Smooth muscle cell (in vitro differentiated cells): ENCODE results near the gene OTULIN. TPM values are rescaled to one million over a fixed set of nuclear protein-coding genes. Genes with fewer than 3 reads are reported as not detected.
A peak's percentile ranks its signal among the peaks of the same experiment; 100 is the strongest.

ENCODE experiments used
- DNase-seq: peaks from one replicate; lab custom pipeline; 2025; ENCODE audit not compliant: unreplicated experiment; lab: John Stamatoyannopoulos, UW
- H2AFZ ChIP-seq: fragments of 200-600 bp; sonication (generic); 2 replicates; pipeline ENCODE4 v1.6.0; 2016; ENCODE audit warnings: antibody characterized with exemption, low read depth, mild to moderate bottlenecking
- H3F3A ChIP-seq: fragments of 200-600 bp; sonication (generic); 2 replicates; pipeline ENCODE4 v1.6.0; 2017; ENCODE audit warnings: antibody characterized with exemption, low read depth
- H3K27ac ChIP-seq: fragments of 200-600 bp; sonication (generic); 2 replicates; pipeline ENCODE4 v1.5.1; 2016; ENCODE audit warnings: low read depth, mild to moderate bottlenecking
- H3K27me3 ChIP-seq: fragments of 200-600 bp; sonication (generic); 2 replicates; pipeline ENCODE4 v1.6.1; 2016; ENCODE audit warnings: low read depth, mild to moderate bottlenecking
- H3K36me3 ChIP-seq: fragments of 200-600 bp; sonication (generic); 2 replicates; pipeline ENCODE4 v1.5.1; 2016; ENCODE audit warnings: low read depth
- H3K4me1 ChIP-seq: fragments of 200-600 bp; sonication (generic); 2 replicates; pipeline ENCODE4 v1.5.1; 2016; ENCODE audit warnings: low read depth
- H3K4me2 ChIP-seq: fragments of 200-600 bp; sonication (generic); 2 replicates; pipeline ENCODE4 v1.6.0; 2016; ENCODE audit warnings: mild to moderate bottlenecking
- H3K4me3 ChIP-seq: fragments of 200-600 bp; sonication (generic); 2 replicates; pipeline ENCODE4 v1.5.1; 2016; ENCODE audit warnings: mild to moderate bottlenecking
- H3K79me2 ChIP-seq: fragments of 200-600 bp; sonication (generic); 2 replicates; pipeline ENCODE4 v1.6.0; 2016; ENCODE audit warnings: low read depth, mild to moderate bottlenecking
- H3K9ac ChIP-seq: fragments of 200-600 bp; sonication (generic); 2 replicates; pipeline ENCODE4 v1.6.0; 2016; ENCODE audit warnings: low read depth
- H3K9me3 ChIP-seq: fragments of 200-600 bp; sonication (generic); replicated peaks from 2 replicates; pipeline ENCODE4 v1.5.1; 2016; ENCODE audit warnings: low read depth
- H4K20me1 ChIP-seq: fragments of 200-600 bp; sonication (generic); 2 replicates; pipeline ENCODE4 v1.6.0; 2016; ENCODE audit warnings: low read depth
- WGBS: methylation state at CpG from one replicate; pipeline ENCODE4 v1.1.7; 2016; ENCODE audit warnings: low lambda C conversion rate; 5-methylcytosine and 5-hydroxymethylcytosine counted together
- polyA plus RNA-seq: library from polyadenylated mRNA; unstranded; fragments of >200 nt; fragmentation: Nextera tagmentation; extraction: Ambion mirVana; gene quantifications from 2 replicates; pipeline ENCODE4 v1.2.1, GENCODE V29; 2016
- total RNA-seq: library from RNA; depleted of rRNA; stranded (reverse); fragments of >200 nt; gene quantifications from 2 replicates; pipeline ENCODE4 v1.2.3, GENCODE V29; 2014
- TF ChIP-seq, protein P1 (sequence below): fragments of 200-600 bp; sonication (generic); IDR thresholded peaks from 2 replicates; pipeline ENCODE4 v1.5.1; 2017; ENCODE audit warnings: borderline replicate concordance, mild to moderate bottlenecking, antibody characterized with exemption; ENCODE audit not compliant: insufficient read depth, poor library complexity, severe bottlenecking

Gene OTULIN
- total and polyA plus RNA-seq, 2 experiments from 2014 or later, result 17.6 to 30.3 TPM

DNA sequence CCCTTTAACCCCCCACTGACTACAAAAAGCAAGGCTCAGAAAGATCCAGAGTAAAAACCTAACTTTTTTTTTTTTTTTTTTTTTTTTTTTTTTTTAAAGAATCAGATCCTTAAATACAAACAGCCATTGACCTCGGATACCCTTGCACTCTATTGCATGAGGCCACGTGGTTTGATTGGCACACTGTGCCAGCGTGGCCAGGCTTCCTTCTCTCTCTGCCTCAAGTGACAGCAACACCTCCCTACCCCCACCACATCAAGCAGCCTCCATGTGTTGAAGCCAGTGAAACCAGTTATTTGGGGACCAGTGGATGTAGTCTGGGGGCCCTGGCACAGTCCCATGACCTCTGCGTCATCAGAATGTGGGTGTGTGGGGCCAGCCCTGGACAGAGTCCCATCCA lies 71.4 kb downstream of the OTULIN start:
- Histone ChIP-seq H3K9me3 (no peaks in the 10 kb centered on the region), H4K20me1 (no peaks in the 10 kb centered on the region), H3K4me2 (no peak overlapping the region), H3K79me2 (no peaks in the 10 kb centered on the region), H3K4me1 (peaks cover 11% of the 10 kb centered on the region), H3K4me3 (no peak overlapping the region), H2AFZ (no peak overlapping the region), H3K27me3 (no peaks in the 10 kb centered on the region), H3K27ac (no peak overlapping the region), H3F3A (no peaks in the 10 kb centered on the region), H3K9ac (no peak overlapping the region), H3K36me3 (no peaks in the 10 kb centered on the region)
- no peak for DNase-seq
- 89% methylated on average over 4 of the region's 4 CpGs for WGBS
- TF ChIP-seq, protein P1, sequence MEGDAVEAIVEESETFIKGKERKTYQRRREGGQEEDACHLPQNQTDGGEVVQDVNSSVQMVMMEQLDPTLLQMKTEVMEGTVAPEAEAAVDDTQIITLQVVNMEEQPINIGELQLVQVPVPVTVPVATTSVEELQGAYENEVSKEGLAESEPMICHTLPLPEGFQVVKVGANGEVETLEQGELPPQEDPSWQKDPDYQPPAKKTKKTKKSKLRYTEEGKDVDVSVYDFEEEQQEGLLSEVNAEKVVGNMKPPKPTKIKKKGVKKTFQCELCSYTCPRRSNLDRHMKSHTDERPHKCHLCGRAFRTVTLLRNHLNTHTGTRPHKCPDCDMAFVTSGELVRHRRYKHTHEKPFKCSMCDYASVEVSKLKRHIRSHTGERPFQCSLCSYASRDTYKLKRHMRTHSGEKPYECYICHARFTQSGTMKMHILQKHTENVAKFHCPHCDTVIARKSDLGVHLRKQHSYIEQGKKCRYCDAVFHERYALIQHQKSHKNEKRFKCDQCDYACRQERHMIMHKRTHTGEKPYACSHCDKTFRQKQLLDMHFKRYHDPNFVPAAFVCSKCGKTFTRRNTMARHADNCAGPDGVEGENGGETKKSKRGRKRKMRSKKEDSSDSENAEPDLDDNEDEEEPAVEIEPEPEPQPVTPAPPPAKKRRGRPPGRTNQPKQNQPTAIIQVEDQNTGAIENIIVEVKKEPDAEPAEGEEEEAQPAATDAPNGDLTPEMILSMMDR, result no peak

DNA sequence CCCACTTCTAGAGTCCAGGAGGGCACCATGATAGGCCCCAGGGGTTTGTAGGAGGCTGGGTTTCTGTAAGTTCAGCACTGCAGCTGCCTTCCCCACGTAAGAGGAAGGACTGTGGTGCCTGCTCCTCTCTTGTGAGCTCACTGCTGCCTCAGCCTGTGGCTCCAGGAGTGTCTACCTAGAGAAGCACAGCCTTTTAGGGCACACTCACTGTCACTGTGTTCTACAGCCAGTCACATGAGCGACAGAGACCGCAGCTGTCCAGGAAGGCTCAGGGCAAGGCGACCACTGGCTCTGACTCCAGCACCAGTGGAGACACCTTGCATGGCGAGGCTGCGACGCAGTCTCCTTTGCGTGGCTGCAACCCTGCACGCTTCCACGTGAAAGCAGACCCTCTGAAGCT lies 72.8 kb downstream of the OTULIN start:
- no peak overlapping the region for H2AFZ ChIP-seq
- no peak overlapping the region for H3K4me2 ChIP-seq
- no peaks in the 10 kb centered on the region for H3K27me3 ChIP-seq
- H3K4me1 ChIP-seq, result peaks cover 11% of the 10 kb centered on the region
- H3K27ac ChIP-seq, result no peak overlapping the region
- no peak overlapping the region for H3K4me3 ChIP-seq
- TF ChIP-seq, protein P1, result no peak
- DNase-seq, result no peak
- WGBS, result 92% methylated on average over 10 of the region's 10 CpGs
- no peaks in the 10 kb centered on the region for H4K20me1 ChIP-seq
- H3K79me2 ChIP-seq, result no peaks in the 10 kb centered on the region
- H3K9ac ChIP-seq, result no peak overlapping the region
- H3K9me3 ChIP-seq, result no peaks in the 10 kb centered on the region
- H3K36me3 ChIP-seq, result no peaks in the 10 kb centered on the region
- no peaks in the 10 kb centered on the region for H3F3A ChIP-seq

DNA sequence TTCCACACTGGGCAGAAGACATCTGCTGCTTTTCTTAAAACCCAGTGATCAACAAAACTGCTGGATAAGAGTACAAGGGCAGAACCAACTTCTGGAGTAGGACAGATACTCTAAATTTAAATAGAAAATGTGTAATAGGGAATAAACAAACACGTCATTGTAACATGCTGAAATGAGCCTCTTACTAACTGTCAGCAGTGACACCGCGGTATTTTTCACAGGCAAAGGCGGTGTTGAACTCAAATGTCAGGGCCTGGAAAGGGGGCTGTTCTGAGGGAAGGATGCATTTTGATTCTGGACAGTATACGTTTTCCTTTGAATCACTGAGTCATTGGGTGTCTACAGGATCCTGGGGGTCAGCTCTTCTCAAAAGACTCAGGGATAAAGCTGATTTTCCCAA lies 73.5 kb downstream of the OTULIN start:
- H3F3A ChIP-seq, result no peaks in the 10 kb centered on the region
- no peaks in the 10 kb centered on the region for H3K27me3 ChIP-seq
- no peak overlapping the region for H3K4me2 ChIP-seq
- H3K9me3 ChIP-seq, result no peaks in the 10 kb centered on the region
- H2AFZ ChIP-seq, result no peak overlapping the region
- 93% methylated on average over 5 of the region's 5 CpGs for WGBS
- no peak overlapping the region for H3K9ac ChIP-seq
- H3K27ac ChIP-seq, result no peak overlapping the region
- H3K4me3 ChIP-seq, result no peak overlapping the region
- TF ChIP-seq, protein P1, result no peak
- H3K79me2 ChIP-seq, result no peaks in the 10 kb centered on the region
- H3K4me1 ChIP-seq, result peaks cover 11% of the 10 kb centered on the region
- H3K36me3 ChIP-seq, result no peaks in the 10 kb centered on the region
- DNase-seq, result no peak
- no peaks in the 10 kb centered on the region for H4K20me1 ChIP-seq

DNA sequence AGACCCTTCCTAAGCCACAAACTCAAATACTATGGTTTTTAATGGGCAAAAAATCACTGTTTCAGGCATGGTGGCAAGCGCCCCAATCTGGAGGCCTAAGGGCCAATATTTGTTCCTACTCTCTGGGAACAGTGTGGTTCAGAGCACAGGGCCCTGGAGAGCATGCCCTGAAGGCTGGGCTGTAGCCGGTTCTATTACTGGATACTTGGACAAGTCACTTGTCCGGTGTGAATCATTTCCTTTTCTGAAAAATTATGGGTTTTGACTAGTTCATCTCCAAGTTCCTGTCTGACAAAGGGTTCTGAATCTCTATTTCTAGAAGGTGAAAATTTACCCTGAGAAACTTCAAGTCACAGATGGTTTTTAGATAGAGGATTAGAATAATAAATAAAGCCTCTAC lies 75.0 kb downstream of the OTULIN start:
- Histone ChIP-seq H2AFZ (no peak overlapping the region), H3K9ac (no peak overlapping the region), H3K4me1 (peaks cover 11% of the 10 kb centered on the region), H3K4me3 (no peak overlapping the region), H3K27ac (no peak overlapping the region), H3K4me2 (peak overlapping the region; percentile 54), H4K20me1 (no peaks in the 10 kb centered on the region), H3K79me2 (no peaks in the 10 kb centered on the region), H3K9me3 (no peaks in the 10 kb centered on the region), H3K27me3 (no peaks in the 10 kb centered on the region), H3K36me3 (no peaks in the 10 kb centered on the region), H3F3A (no peaks in the 10 kb centered on the region)
- DNase-seq, result no peak
- TF ChIP-seq, protein P1, result no peak
- 54% methylated on average over 3 of the region's 3 CpGs for WGBS
